ENCODE data around the gene CDC26. TPM values are rescaled to one million over a fixed set of nuclear protein-coding genes. Genes with fewer than 3 reads are reported as not detected.

The CDC26 gene
- total RNA-seq (2022) (51.6 and 64.8 TPM in 2 replicates), Bru-seq, nascent RNA (percentile 81 among the genes with signal in this experiment), BruChase-seq, experiment 1, labeled RNA remaining after a 6-hour chase (percentile 81 among the genes with signal in this experiment), BruChase-seq, experiment 2, labeled RNA remaining after a 2-hour chase (percentile 76 among the genes with signal in this experiment)
- long read RNA-seq, transcript CDC26-201 (4 exons, 872 nt) = major isoform, 68 of 112 reads
- long read RNA-seq, partial matches to known transcripts = 4 of 112 reads
- long read RNA-seq, other reads (novel, unspliced or antisense) = 40 of 112 reads

DNA sequence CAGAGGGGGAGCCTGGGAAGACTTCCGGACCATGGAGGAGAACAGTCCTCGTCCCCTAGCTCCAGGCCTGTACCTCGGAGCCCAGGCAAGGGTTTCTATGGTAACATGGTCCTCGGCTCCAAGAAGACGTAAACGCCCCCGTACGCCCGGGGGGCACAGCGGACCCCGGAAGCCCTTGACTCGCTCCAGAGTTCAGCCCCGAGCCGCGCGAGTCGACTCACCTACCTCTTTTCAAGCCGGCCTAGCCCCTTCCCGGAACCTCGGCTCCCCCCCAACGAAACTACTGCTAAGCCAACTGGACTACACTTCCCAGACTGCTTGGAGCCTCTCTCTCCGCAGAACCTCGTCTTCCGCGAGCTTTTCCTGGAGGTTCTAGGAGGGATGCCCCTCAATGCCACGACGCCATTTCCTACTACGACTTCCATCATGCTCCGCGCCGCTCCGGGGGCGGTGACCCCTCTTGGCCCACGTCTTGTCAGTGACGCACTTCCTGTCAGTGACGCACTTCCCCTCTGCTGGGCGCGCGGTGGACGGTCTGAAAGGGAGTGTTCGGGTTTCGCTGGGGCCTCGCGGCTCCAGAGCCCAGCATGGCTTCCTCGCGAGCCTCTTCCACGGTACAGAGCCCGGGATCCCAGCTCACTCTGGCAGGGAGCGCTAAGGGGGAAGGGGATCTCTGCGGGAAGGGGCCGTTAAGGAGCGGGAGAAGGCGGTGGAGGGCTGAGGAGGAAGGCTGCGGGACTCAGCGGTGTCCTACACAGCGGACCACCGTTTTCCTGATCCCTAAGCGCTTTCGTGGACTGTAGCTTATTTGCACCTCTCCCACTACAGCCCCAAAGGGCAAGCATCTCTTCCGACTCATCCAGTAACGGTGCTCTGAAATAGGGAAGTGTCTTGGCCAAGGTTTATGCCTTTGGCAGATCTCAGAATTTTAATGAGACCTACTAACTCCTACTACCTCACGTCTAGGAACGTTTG lies at the start of gene CDC26, which contains the start of gene PRPF4:
CDC26 (minus strand) TSS at position 416 of the 975 bp plus-strand sequence. CDS start 3,065 bp downstream, outside the sequence.
PRPF4 (plus strand) TSS at position 502 of the 975 bp plus-strand sequence; CDS start at position 588, 86 bp downstream.
- POLR2A ChIA-PET = interaction anchor here (0.6 to 8.1 kb wide), 34 partner anchors 8 to 947 kb away, joined by 3 to 99 read pairs (median 4); partner anchors contain the start of genes ALAD, C9orf43, FKBP15 and HDHD3
- Mint-ChIP-seq H3K9me3 (ENCODE audit: unreplicated experiment) (no peaks in the 10 kb centered on the region), H3K36me3 (ENCODE audit: insufficient read depth, unreplicated experiment) (peaks cover 67% of the 10 kb centered on the region), H3K27me3 (ENCODE audit: insufficient read depth, unreplicated experiment) (no peaks in the 10 kb centered on the region), H3K27ac (ENCODE audit: low read depth, unreplicated experiment) (no peak within 1 kb of the TSS), H3K4me1 (ENCODE audit: insufficient read depth, unreplicated experiment) (peaks cover 14% of the 10 kb centered on the region), H3K4me3 (ENCODE audit: unreplicated experiment) (no peak within 1 kb of the TSS)
- CTCF ChIA-PET = interaction anchor here (0.6 to 7.2 kb wide), 36 partner anchors 7 to 1070 kb away, joined by 3 to 141 read pairs (median 4); partner anchors contain the start of genes ALAD, C9orf43, FKBP15 and HDHD3
- intact Hi-C loops (cut with micrococcal nuclease) = loop anchor here (1.0 to 2.0 kb wide), 2 partner anchors 54 to 125 kb away; partner anchors contain the start of genes FKBP15, SLC31A1 and SLC31A2
- TSS peak; percentile 75 for BruUV-seq (replicated peaks)
- TF ChIP-seq, protein P1, sequence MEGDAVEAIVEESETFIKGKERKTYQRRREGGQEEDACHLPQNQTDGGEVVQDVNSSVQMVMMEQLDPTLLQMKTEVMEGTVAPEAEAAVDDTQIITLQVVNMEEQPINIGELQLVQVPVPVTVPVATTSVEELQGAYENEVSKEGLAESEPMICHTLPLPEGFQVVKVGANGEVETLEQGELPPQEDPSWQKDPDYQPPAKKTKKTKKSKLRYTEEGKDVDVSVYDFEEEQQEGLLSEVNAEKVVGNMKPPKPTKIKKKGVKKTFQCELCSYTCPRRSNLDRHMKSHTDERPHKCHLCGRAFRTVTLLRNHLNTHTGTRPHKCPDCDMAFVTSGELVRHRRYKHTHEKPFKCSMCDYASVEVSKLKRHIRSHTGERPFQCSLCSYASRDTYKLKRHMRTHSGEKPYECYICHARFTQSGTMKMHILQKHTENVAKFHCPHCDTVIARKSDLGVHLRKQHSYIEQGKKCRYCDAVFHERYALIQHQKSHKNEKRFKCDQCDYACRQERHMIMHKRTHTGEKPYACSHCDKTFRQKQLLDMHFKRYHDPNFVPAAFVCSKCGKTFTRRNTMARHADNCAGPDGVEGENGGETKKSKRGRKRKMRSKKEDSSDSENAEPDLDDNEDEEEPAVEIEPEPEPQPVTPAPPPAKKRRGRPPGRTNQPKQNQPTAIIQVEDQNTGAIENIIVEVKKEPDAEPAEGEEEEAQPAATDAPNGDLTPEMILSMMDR (IDR thresholded peaks at IDR 0.05; ENCODE audit: unreplicated experiment) = no peak
- DNase-seq (ENCODE audit: unreplicated experiment) = peak; percentile 97

DNA sequence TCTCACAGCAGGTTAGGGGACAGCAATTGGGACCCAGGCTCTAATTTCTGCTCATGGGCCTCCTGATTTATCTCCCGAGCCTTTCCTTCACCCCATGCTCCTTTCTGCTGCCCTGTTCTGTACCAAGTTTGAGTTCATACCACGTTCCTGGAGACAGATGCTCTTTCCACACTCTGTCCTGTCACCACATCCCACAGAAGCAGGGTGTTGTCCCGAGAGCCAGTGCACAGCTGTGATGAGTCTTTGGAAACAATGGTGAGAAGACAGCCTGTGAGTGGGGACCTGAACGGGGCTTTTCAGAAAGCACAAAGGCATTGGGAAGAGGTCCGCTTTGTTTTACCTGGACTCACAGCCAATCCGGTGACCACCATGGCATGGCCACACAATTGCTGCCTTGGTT lies 47.3 kb upstream of the CDC26 start:
- no TSS peak for BruUV-seq (replicated peaks)
- H3K9me3 Mint-ChIP-seq (ENCODE audit: unreplicated experiment) = no peaks in the 10 kb centered on the region
- H3K4me1 Mint-ChIP-seq (ENCODE audit: insufficient read depth, unreplicated experiment) = peaks cover 4% of the 10 kb centered on the region

DNA sequence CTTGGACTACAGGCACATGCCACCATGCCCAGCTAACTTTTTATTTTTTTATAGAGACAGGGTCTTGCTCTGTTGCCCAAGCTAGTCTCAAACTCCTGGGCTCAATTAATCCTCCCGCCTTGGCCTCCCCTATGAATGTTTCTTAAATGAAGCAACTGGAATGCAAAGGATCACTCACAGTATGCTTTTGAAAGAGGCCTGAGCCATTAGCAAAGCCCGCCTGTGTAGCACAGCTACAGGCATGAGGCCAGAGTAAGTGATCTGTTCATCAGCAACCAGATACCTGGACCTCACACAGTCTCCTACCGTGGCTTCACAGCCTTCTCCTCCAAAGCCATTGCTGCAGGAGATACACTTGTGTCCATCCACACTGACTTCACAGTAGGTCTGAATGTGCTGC lies 44.7 kb upstream of the CDC26 start:
- Mint-ChIP-seq H3K4me3 (ENCODE audit: unreplicated experiment) (no peak overlapping the region), H3K4me1 (ENCODE audit: insufficient read depth, unreplicated experiment) (peaks cover 4% of the 10 kb centered on the region), H3K36me3 (ENCODE audit: insufficient read depth, unreplicated experiment) (no peaks in the 10 kb centered on the region), H3K9me3 (ENCODE audit: unreplicated experiment) (no peaks in the 10 kb centered on the region), H3K27me3 (ENCODE audit: insufficient read depth, unreplicated experiment) (no peaks in the 10 kb centered on the region), H3K27ac (ENCODE audit: low read depth, unreplicated experiment) (no peak overlapping the region)
- intact Hi-C loops (cut with micrococcal nuclease) = no loop called here
- DNase-seq (ENCODE audit: unreplicated experiment) = no peak
- no TSS peak for BruUV-seq (replicated peaks)
- TF ChIP-seq, protein P1 (IDR thresholded peaks at IDR 0.05; ENCODE audit: unreplicated experiment) = no peak
- ChIA-PET CTCF (interaction anchor here (0.6 to 4.0 kb wide), 3 partner anchors 11 to 224 kb away, joined by 3 to 15 read pairs (median 3); partner anchors contain the start of gene ALAD), POLR2A (interaction anchor here (0.6 to 1.0 kb wide), 3 partner anchors 8 to 81 kb away, joined by 3 read pairs; partner anchors contain the start of gene ALAD)

More for the DNA sequence above, 47.3 kb upstream of the CDC26 start:
- intact Hi-C loops (cut with micrococcal nuclease) = no loop called here
- H3K36me3 Mint-ChIP-seq (ENCODE audit: insufficient read depth, unreplicated experiment) = no peaks in the 10 kb centered on the region
- ChIA-PET POLR2A (no interaction called here), CTCF (no interaction called here)
- DNase-seq (ENCODE audit: unreplicated experiment) = no peak
- no peaks in the 10 kb centered on the region for H3K27me3 Mint-ChIP-seq (ENCODE audit: insufficient read depth, unreplicated experiment)
- H3K27ac Mint-ChIP-seq (ENCODE audit: low read depth, unreplicated experiment) = no peak overlapping the region
- H3K4me3 Mint-ChIP-seq (ENCODE audit: unreplicated experiment) = no peak overlapping the region
- TF ChIP-seq, protein P1 (IDR thresholded peaks at IDR 0.05; ENCODE audit: unreplicated experiment) = no peak

All from MCF 10A (cell line).